ENCODE data around the gene LSM5. TPM values are rescaled to one million over a fixed set of nuclear protein-coding genes. Genes with fewer than 3 reads are reported as not detected.

The LSM5 gene
- total RNA-seq, 1 experiment from 2014 or later: 108 TPM

GRCh38 chr7:32461484-32461883, 28.7 kb downstream of the LSM5 start:
- H3K9me3 ChIP-seq (ENCODE audit: control insufficient read depth, low read depth, low read length): no peaks in the 10 kb centered on the region
- no peaks in the 10 kb centered on the region for H3K27me3 Mint-ChIP-seq (ENCODE audit: low read depth)
- H3K27ac ChIP-seq (ENCODE audit: insufficient read length, low read depth, low read length): no peak overlapping the region
- H2BK15ac ChIP-seq (ENCODE audit: low read depth, low read length): no peak overlapping the region
- H2BK120ac ChIP-seq (ENCODE audit: low read depth, low read length, poor library complexity, severe bottlenecking): no peak overlapping the region
- H3K4ac ChIP-seq (ENCODE audit: low read depth, low read length): no peak overlapping the region
- WGBS (ENCODE audit: extremely low coverage, insufficient read length, low lambda C conversion rate): no CpG with 5 or more reads among the region's 2 CpGs
- H3K79me2 ChIP-seq (ENCODE audit: insufficient read depth, low read length): no peaks in the 10 kb centered on the region
- no peak overlapping the region for H2AK5ac ChIP-seq (ENCODE audit: insufficient read length, low read length)
- H3K18ac ChIP-seq (ENCODE audit: insufficient read length, low read depth, low read length): no peak overlapping the region
- H3K79me1 ChIP-seq (ENCODE audit: insufficient read depth, low read depth, low read length, poor library complexity, severe bottlenecking): no peaks in the 10 kb centered on the region
- DNase-seq: no peak
- H3K23ac ChIP-seq (ENCODE audit: insufficient read length, low read depth, low read length): no peak overlapping the region
- no peak overlapping the region for H4K5ac ChIP-seq (ENCODE audit: insufficient read length, low read depth, low read length)
- H3K36me3 Mint-ChIP-seq (ENCODE audit: insufficient read depth in 1 of 3, low read depth in 3 of 3): peaks cover 2 to 19% (median 10%) of the 10 kb centered on the region in 3 experiments; a peak in 5 of 7 replicates
- no peak overlapping the region for H3K14ac ChIP-seq (ENCODE audit: insufficient read depth, low read length)
- no peak overlapping the region for H3K4me2 ChIP-seq (ENCODE audit: insufficient read depth, insufficient read length, low read length)
- no peak overlapping the region for H3T11ph ChIP-seq (ENCODE audit: low read length)
- H3K27ac Mint-ChIP-seq: no peak overlapping the region
- no peak overlapping the region for H4K8ac ChIP-seq (replicated peaks; ENCODE audit: insufficient read length, low read depth, low read length)
- H3K27me3 ChIP-seq (ENCODE audit: insufficient read depth, low read length): no peaks in the 10 kb centered on the region
- H3K4me3 Mint-ChIP-seq: no peak overlapping the region
- no peak overlapping the region for H2BK12ac ChIP-seq (ENCODE audit: insufficient read length, low read depth, low read length)
- no peak overlapping the region for H2AFZ ChIP-seq (ENCODE audit: low read length)
- TF ChIP-seq CTCF (conservative IDR thresholded peaks at IDR 0.05): no peak
- peaks cover 20% of the 10 kb centered on the region in 2 experiments for H3K4me1 Mint-ChIP-seq
- no peaks in the 10 kb centered on the region for H3K4me1 ChIP-seq (ENCODE audit: insufficient read depth, low read length)
- H2BK5ac ChIP-seq (ENCODE audit: insufficient read length, low read length): no peak overlapping the region
- no peak overlapping the region for H4K91ac ChIP-seq (ENCODE audit: insufficient read length, low read depth, low read length)
- H3K9me3 Mint-ChIP-seq: no peaks in the 10 kb centered on the region; a peak in 2 of 5 replicates
- H2BK20ac ChIP-seq (ENCODE audit: low read depth, low read length, poor library complexity, severe bottlenecking): no peak overlapping the region
- H3K56ac ChIP-seq (ENCODE audit: insufficient read length, low read depth, low read length): no peak overlapping the region
- no peak overlapping the region for H3K9ac ChIP-seq (ENCODE audit: extremely low read depth, insufficient read length, low read length)
- H3K23me2 ChIP-seq (ENCODE audit: insufficient read length, low read depth, low read length, poor library complexity, severe bottlenecking): no peaks in the 10 kb centered on the region
- H4K20me1 ChIP-seq (ENCODE audit: control insufficient read depth, insufficient read depth, insufficient read length): no peaks in the 10 kb centered on the region

All from H9 (cell line).